ENCODE data around the gene IQSEC1. TPM values are rescaled to one million over a fixed set of nuclear protein-coding genes. Genes with fewer than 3 reads are reported as not detected.

Gene IQSEC1
- total and polyA plus RNA-seq, 9 of the 15 experiments (the other 6 are each of a cell fraction or from before 2014, with no cell fraction given), result 0.56 to 39.0 (median 6.8) TPM

GRCh38 chr3:13079051-13079450 lies 5.8 kb upstream of the IQSEC1 start (continued):
- 0 out of 2 replicates have a peak, but pooled peaks have one; percentile 30 for TF ChIP-seq ARID4B (CRISPR knock-in tag; IDR thresholded peaks at IDR 0.05)
- TF ChIP-seq CLOCK (CRISPR knock-in tag; IDR thresholded peaks at IDR 0.05; ENCODE audit: borderline replicate concordance), result no peak
- peak; percentile 57 for TF ChIP-seq C11orf30 (IDR thresholded peaks at IDR 0.05; ENCODE audit: low read depth)
